ENCODE data around the gene JAG2.

The JAG2 gene

DNA sequence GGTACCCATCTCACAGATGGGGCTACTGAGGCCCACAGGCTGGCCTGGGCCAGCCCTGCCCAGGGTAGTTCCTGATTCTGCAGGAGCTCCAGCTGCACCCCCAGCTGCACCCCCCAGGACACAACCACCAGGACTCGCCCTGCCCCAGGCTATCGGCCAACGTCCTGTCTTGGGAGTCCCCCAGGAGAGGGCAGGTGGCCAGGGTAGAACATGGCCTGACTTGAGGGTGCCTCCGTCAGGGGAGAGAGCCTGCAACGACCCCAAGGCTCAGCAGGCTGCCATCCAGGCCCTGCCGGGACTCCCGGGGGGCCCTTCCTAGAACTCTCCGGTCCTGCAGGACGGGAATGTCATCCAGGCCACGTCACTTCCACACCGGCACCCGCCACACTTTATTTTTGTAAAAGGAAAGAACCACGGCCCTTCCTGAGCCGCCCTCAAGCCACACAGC is 15.8 kb downstream of the JAG2 start:
- Histone ChIP-seq H3K9ac (ENCODE audit: low read length in 5 of 5) (no peak overlapping the region), H3K27me3 (ENCODE audit: control insufficient read depth in 5 of 5, insufficient read depth in 4 of 5, low read length in 5 of 5) (peaks cover 0 to 2% (median 0%) of the 10 kb centered on the region in 5 donors), H3K27ac (ENCODE audit: low read depth, low read length) (peak overlapping the region; percentile 54), H3K9me3 (ENCODE audit: control insufficient read depth in 5 of 5, low read length in 5 of 5) (no peaks in the 10 kb centered on the region), H3K36me3 (ENCODE audit: control insufficient read depth in 5 of 5, insufficient read depth in 5 of 5, low read length in 5 of 5) (peaks cover 0 to 34% (median 29%) of the 10 kb centered on the region in 5 donors), H3K4me3 (ENCODE audit: low read depth in 1 of 5, low read length in 5 of 5) (no peak overlapping the region), H3K4me1 (ENCODE audit: control insufficient read depth in 5 of 5, insufficient read depth in 5 of 5, low read length in 5 of 5) (peaks cover 0 to 43% (median 22%) of the 10 kb centered on the region in 5 donors)

DNA sequence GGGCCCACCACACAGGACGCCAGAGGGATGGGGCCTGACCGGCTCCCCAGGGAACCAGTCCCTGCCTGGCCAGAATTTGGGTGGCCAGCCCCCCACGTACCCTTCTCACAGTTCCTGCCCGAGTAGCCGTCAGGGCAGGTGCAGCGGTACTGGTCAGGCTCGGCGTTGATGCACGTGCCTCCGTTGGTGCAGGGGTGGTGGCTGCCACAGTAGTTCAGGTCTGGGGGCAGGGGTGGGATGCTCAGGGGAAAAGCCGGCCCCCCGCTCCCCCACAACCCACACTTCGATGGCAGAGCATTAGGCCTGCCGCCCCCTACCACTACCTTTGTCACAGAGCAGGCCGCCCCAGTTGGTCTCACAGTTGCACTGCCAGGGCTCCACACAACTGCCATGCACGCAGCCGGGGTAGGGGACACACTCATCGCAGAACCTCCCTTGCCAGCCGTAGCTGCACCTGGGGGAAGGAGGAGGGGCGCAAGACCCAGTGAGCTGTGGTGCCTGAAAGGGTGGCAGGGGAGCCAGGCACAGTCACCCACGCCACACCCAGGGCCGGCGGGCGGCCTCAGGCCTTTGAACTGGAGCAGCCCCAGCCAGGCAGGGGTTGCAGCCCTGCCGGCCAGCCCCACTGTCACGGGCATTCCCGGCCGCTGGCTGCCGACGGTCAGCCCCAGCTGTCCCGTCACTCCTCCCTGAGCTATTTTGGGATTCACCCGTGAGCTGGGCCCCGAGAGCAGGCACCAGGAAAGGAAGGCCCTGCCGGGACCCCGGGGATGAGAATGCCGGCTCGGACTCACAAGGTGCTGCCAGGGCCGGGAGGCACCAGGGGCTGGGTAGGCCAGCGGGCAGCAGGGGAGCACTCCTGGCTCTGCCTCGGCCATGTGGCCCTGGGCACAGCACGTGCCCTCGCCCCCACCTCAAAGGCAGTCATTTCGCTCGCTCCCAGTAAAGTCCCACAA is 16.5 kb downstream of the JAG2 start:
- H3K9ac ChIP-seq (ENCODE audit: low read length in 5 of 5): no peak overlapping the region
- peaks cover 0 to 2% (median 0%) of the 10 kb centered on the region in 5 donors for H3K27me3 ChIP-seq (ENCODE audit: control insufficient read depth in 5 of 5, insufficient read depth in 4 of 5, low read length in 5 of 5)
- no peak overlapping the region for H3K4me3 ChIP-seq (ENCODE audit: low read depth in 1 of 5, low read length in 5 of 5)
- peaks cover 0 to 43% (median 22%) of the 10 kb centered on the region in 5 donors for H3K4me1 ChIP-seq (ENCODE audit: control insufficient read depth in 5 of 5, insufficient read depth in 5 of 5, low read length in 5 of 5)
- H3K27ac ChIP-seq (ENCODE audit: low read depth, low read length): peak overlapping the region; percentile 54
- H3K36me3 ChIP-seq (ENCODE audit: control insufficient read depth in 5 of 5, insufficient read depth in 5 of 5, low read length in 5 of 5): peaks cover 0 to 39% (median 29%) of the 10 kb centered on the region in 5 donors
- H3K9me3 ChIP-seq (ENCODE audit: control insufficient read depth in 5 of 5, low read length in 5 of 5): no peaks in the 10 kb centered on the region

- H3K27ac ChIP-seq (ENCODE audit: low read depth, low read length): no peak overlapping the region
- peaks cover 0 to 2% (median 0%) of the 10 kb centered on the region in 5 donors for H3K27me3 ChIP-seq (ENCODE audit: control insufficient read depth in 5 of 5, insufficient read depth in 4 of 5, low read length in 5 of 5)
These were observed 17.3 kb downstream of the JAG2 start for GRCh38 chr14:105151084-105151837.

GRCh38 chr14:105150368-105151083 is 18.1 kb downstream of the JAG2 start:
- peaks cover 0 to 50% (median 43%) of the 10 kb centered on the region in 5 donors for H3K36me3 ChIP-seq (ENCODE audit: control insufficient read depth in 5 of 5, insufficient read depth in 5 of 5, low read length in 5 of 5)
- peaks cover 0 to 39% (median 22%) of the 10 kb centered on the region in 5 donors for H3K4me1 ChIP-seq (ENCODE audit: control insufficient read depth in 5 of 5, insufficient read depth in 5 of 5, low read length in 5 of 5)
- no peaks in the 10 kb centered on the region for H3K9me3 ChIP-seq (ENCODE audit: control insufficient read depth in 5 of 5, low read length in 5 of 5)
- no peak overlapping the region for H3K27ac ChIP-seq (ENCODE audit: low read depth, low read length)
- no peak overlapping the region for H3K9ac ChIP-seq (ENCODE audit: low read length in 5 of 5)
- H3K27me3 ChIP-seq (ENCODE audit: control insufficient read depth in 5 of 5, insufficient read depth in 4 of 5, low read length in 5 of 5): peaks cover 0 to 2% (median 0%) of the 10 kb centered on the region in 5 donors
- H3K4me3 ChIP-seq (ENCODE audit: low read depth in 1 of 5, low read length in 5 of 5): no peak overlapping the region

More at GRCh38 chr14:105151084-105151837, 17.3 kb downstream of the JAG2 start:
- no peaks in the 10 kb centered on the region for H3K9me3 ChIP-seq (ENCODE audit: control insufficient read depth in 5 of 5, low read length in 5 of 5)
- peaks cover 0 to 43% (median 22%) of the 10 kb centered on the region in 5 donors for H3K4me1 ChIP-seq (ENCODE audit: control insufficient read depth in 5 of 5, insufficient read depth in 5 of 5, low read length in 5 of 5)
- no peak overlapping the region for H3K4me3 ChIP-seq (ENCODE audit: low read depth in 1 of 5, low read length in 5 of 5)
- peaks cover 0 to 47% (median 37%) of the 10 kb centered on the region in 5 donors for H3K36me3 ChIP-seq (ENCODE audit: control insufficient read depth in 5 of 5, insufficient read depth in 5 of 5, low read length in 5 of 5)
- no peak overlapping the region for H3K9ac ChIP-seq (ENCODE audit: low read length in 5 of 5)

DNA sequence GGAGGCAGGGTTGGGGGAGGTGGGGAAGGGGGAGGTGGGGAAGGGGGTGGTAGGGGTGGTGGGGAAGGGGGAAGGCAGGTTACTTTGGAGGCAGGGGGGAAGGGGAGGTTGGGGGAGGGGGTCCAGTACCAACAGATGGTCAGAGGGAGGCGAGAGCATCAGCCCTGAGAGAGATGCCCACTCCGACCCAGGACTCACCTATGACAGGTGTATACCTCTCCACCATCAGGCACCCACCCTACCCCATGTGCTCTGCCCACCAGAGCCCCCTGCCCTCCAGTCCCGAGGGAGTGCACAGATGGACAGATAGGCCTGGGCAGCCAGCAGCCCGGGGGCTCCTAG is 18.6 kb downstream of the JAG2 start:
- Histone ChIP-seq H3K27me3 (ENCODE audit: control insufficient read depth in 5 of 5, insufficient read depth in 4 of 5, low read length in 5 of 5) (peaks cover 0 to 2% (median 0%) of the 10 kb centered on the region in 5 donors), H3K36me3 (ENCODE audit: control insufficient read depth in 5 of 5, insufficient read depth in 5 of 5, low read length in 5 of 5) (peaks cover 0 to 51% (median 44%) of the 10 kb centered on the region in 5 donors), H3K4me3 (ENCODE audit: low read depth in 1 of 5, low read length in 5 of 5) (no peak overlapping the region), H3K4me1 (ENCODE audit: control insufficient read depth in 5 of 5, insufficient read depth in 5 of 5, low read length in 5 of 5) (peaks cover 0 to 34% (median 22%) of the 10 kb centered on the region in 5 donors), H3K27ac (ENCODE audit: low read depth, low read length) (no peak overlapping the region), H3K9ac (ENCODE audit: low read length in 5 of 5) (no peak overlapping the region), H3K9me3 (ENCODE audit: control insufficient read depth in 5 of 5, low read length in 5 of 5) (no peaks in the 10 kb centered on the region)

GRCh38 chr14:105149146-105149781 is 19.3 kb downstream of the JAG2 start:
- Histone ChIP-seq H3K27me3 (ENCODE audit: control insufficient read depth in 5 of 5, insufficient read depth in 4 of 5, low read length in 5 of 5) (peaks cover 0 to 2% (median 0%) of the 10 kb centered on the region in 5 donors), H3K4me1 (ENCODE audit: control insufficient read depth in 5 of 5, insufficient read depth in 5 of 5, low read length in 5 of 5) (peaks cover 0 to 29% (median 22%) of the 10 kb centered on the region in 5 donors), H3K4me3 (ENCODE audit: low read depth in 1 of 5, low read length in 5 of 5) (no peak overlapping the region), H3K36me3 (ENCODE audit: control insufficient read depth in 5 of 5, insufficient read depth in 5 of 5, low read length in 5 of 5) (peaks cover 0 to 58% (median 51%) of the 10 kb centered on the region in 5 donors), H3K27ac (ENCODE audit: low read depth, low read length) (no peak overlapping the region), H3K9ac (ENCODE audit: low read length in 5 of 5) (no peak overlapping the region), H3K9me3 (ENCODE audit: control insufficient read depth in 5 of 5, low read length in 5 of 5) (no peaks in the 10 kb centered on the region)

DNA sequence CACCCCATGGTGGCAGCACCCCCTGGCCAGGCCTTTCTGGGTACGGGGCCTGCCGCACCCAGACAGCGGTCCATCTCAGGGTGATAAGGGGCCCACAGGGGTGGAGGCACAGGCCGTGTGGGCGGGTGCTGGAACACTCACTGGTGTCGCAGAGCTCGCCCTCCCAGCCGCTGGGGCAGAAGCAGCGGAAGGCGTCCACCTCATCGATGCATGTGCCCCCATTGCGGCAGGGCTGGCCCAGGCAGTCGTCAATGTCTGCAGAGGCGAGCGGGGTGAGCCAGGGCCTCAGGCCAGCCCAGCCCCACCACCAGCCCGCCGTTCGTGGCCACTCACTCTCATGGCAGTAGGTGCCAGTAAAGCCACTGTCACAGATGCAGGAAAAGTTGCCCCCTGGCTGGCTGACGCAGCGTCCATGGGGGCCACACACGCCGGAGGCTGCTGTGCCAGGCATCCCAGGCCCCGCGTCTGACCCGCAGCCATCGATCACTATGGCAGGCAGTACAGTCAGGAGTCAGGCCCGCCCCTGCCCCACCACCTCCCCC is 19.9 kb downstream of the JAG2 start:
- Histone ChIP-seq H3K27me3 (ENCODE audit: control insufficient read depth in 5 of 5, insufficient read depth in 4 of 5, low read length in 5 of 5) (peaks cover 0 to 2% (median 0%) of the 10 kb centered on the region in 5 donors), H3K9ac (ENCODE audit: low read length in 5 of 5) (no peak overlapping the region), H3K9me3 (ENCODE audit: control insufficient read depth in 5 of 5, low read length in 5 of 5) (no peaks in the 10 kb centered on the region), H3K4me3 (ENCODE audit: low read depth in 1 of 5, low read length in 5 of 5) (no peak overlapping the region), H3K27ac (ENCODE audit: low read depth, low read length) (no peak overlapping the region), H3K4me1 (ENCODE audit: control insufficient read depth in 5 of 5, insufficient read depth in 5 of 5, low read length in 5 of 5) (peaks cover 0 to 23% (median 16%) of the 10 kb centered on the region in 5 donors), H3K36me3 (ENCODE audit: control insufficient read depth in 5 of 5, insufficient read depth in 5 of 5, low read length in 5 of 5) (peaks cover 0 to 64% (median 54%) of the 10 kb centered on the region in 5 donors)

- H3K4me1 ChIP-seq (ENCODE audit: control insufficient read depth in 5 of 5, insufficient read depth in 5 of 5, low read length in 5 of 5): peaks cover 0 to 16% (median 9%) of the 10 kb centered on the region in 5 donors
- no peak overlapping the region for H3K9ac ChIP-seq (ENCODE audit: low read length in 5 of 5)
- H3K4me3 ChIP-seq (ENCODE audit: low read depth in 1 of 5, low read length in 5 of 5): no peak overlapping the region
- H3K9me3 ChIP-seq (ENCODE audit: control insufficient read depth in 5 of 5, low read length in 5 of 5): no peaks in the 10 kb centered on the region
- H3K27ac ChIP-seq (ENCODE audit: low read depth, low read length): no peak overlapping the region
- no peaks in the 10 kb centered on the region for H3K27me3 ChIP-seq (ENCODE audit: control insufficient read depth in 5 of 5, insufficient read depth in 4 of 5, low read length in 5 of 5)
- H3K36me3 ChIP-seq (ENCODE audit: control insufficient read depth in 5 of 5, insufficient read depth in 5 of 5, low read length in 5 of 5): peaks cover 0 to 71% (median 59%) of the 10 kb centered on the region in 5 donors
These were observed 20.6 kb downstream of the JAG2 start for GRCh38 chr14:105147671-105148603.

Measured in subcutaneous abdominal adipose tissue (tissue), 5 donors.